ENCODE data around the gene ORC1. TPM values are rescaled to one million over a fixed set of nuclear protein-coding genes. Genes with fewer than 3 reads are reported as not detected.

The ORC1 gene
- polyA plus RNA-seq, 1 donor (not counting 4 experiments of a cell fraction or from before 2014, with no cell fraction given): 5.8 TPM

DNA sequence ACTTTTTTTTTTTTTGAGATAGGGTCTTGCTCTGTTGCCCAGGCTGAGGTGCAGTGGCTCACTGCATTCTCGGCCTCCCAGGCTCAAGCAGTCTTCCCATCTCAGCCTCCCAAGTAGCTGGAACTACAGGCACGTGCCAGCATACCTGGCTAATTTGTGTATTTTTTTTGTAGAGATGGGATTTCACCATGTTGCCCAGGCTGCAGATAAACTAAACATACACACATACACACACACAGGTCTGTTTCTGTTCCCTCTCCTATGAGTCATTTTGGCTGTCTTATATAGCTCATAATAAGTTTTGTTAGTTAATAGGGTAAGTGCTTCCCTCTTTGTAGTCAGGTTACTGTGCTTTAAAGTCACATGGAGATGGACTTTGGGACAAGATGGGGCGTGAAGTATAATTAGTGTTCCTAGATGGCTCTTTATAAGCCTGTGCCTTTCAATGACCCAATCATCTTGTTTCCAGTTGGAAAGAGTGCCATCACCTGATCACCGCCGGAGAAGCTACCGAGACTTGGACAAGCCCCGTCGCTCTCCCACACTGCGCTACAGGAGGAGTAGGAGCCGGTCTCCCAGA is 9.3 kb upstream of the ORC1 start:
- H3K4me3 ChIP-seq (ENCODE audit: control insufficient read depth in 2 of 3, extremely low read depth in 1 of 3, insufficient read depth in 2 of 3, low read depth in 1 of 3, low read length in 3 of 3): no peak overlapping the region
- H3K27ac ChIP-seq (ENCODE audit: control insufficient read depth, insufficient read depth, low read length): no peak overlapping the region
- H3K4me2 ChIP-seq (ENCODE audit: control insufficient read depth, extremely low read depth, insufficient read depth, low read depth, low read length): no peak overlapping the region
- no peaks in the 10 kb centered on the region for H3K27me3 ChIP-seq (ENCODE audit: control insufficient read depth, extremely low read depth, insufficient read depth, low read length)
- dilution Hi-C loops (cut with MboI; ENCODE audit: extremely low pct_ligation_motif_present, low sequenced_read_pairs): no loop called here
- no peaks in the 10 kb centered on the region for H3K9me3 ChIP-seq (ENCODE audit: control insufficient read depth, low read depth, low read length)
- TF ChIP-seq, protein P1, sequence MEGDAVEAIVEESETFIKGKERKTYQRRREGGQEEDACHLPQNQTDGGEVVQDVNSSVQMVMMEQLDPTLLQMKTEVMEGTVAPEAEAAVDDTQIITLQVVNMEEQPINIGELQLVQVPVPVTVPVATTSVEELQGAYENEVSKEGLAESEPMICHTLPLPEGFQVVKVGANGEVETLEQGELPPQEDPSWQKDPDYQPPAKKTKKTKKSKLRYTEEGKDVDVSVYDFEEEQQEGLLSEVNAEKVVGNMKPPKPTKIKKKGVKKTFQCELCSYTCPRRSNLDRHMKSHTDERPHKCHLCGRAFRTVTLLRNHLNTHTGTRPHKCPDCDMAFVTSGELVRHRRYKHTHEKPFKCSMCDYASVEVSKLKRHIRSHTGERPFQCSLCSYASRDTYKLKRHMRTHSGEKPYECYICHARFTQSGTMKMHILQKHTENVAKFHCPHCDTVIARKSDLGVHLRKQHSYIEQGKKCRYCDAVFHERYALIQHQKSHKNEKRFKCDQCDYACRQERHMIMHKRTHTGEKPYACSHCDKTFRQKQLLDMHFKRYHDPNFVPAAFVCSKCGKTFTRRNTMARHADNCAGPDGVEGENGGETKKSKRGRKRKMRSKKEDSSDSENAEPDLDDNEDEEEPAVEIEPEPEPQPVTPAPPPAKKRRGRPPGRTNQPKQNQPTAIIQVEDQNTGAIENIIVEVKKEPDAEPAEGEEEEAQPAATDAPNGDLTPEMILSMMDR (optimal IDR thresholded peaks at IDR 0.05 in 1 of 3, IDR thresholded peaks at IDR 0.05 in 1 of 3, conservative IDR thresholded peaks at IDR 0.05 in 1 of 3; ENCODE audit: extremely low read depth in 1 of 3, insufficient read depth in 2 of 3, low read length in 3 of 3): no peak
- no peak for TF ChIP-seq EZH2 (IDR thresholded peaks at IDR 0.05; ENCODE audit: low read length)
- H3K9me1 ChIP-seq (ENCODE audit: control insufficient read depth, extremely low read depth, insufficient read depth, low read length): no peaks in the 10 kb centered on the region
- FAIRE-seq (no peak), DNase-seq (ENCODE audit: low read depth, low spot score) (no peak)
- no peaks in the 10 kb centered on the region for H4K20me1 ChIP-seq (ENCODE audit: control insufficient read depth, extremely low read depth, insufficient read depth, low read length)
- no peak overlapping the region for H3K9ac ChIP-seq (ENCODE audit: control insufficient read depth, extremely low read depth, insufficient read depth, low read length)
- no peaks in the 10 kb centered on the region for H3K4me1 ChIP-seq (ENCODE audit: control insufficient read depth, extremely low read depth, insufficient read depth, low read length)
- no peaks in the 10 kb centered on the region for H3K79me2 ChIP-seq (ENCODE audit: control insufficient read depth, insufficient read depth, low read length)
- peaks cover 33 to 40% of the 10 kb centered on the region in 2 experiments for H3K36me3 ChIP-seq (ENCODE audit: control insufficient read depth in 2 of 2, extremely low read depth in 1 of 2, insufficient read depth in 2 of 2, low read length in 2 of 2)
- H2AFZ ChIP-seq (ENCODE audit: control insufficient read depth, low read length): no peak overlapping the region

DNA sequence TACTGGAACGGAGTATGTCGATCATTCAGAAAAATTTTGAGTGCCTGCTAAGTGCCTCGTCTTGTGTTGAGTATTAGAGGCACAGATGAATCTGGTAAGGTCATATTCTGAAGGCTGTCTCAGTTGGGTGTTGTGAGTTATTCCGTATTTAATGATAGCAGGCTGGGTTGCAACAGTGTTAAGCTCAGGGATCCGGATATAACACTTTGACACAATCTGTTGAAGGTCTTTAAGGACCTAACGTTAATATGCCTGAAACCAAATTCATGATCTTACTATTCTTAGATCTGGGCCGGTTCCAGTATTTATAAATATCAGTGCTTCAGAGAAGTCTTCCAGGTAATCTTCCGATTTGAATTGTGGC is 734 bp upstream of the ORC1 start:
- dilution Hi-C loops (cut with MboI; ENCODE audit: extremely low pct_ligation_motif_present, low sequenced_read_pairs): no loop called here
- Histone ChIP-seq H3K79me2 (ENCODE audit: control insufficient read depth, insufficient read depth, low read length) (peaks cover 35% of the 10 kb centered on the region), H3K9me3 (ENCODE audit: control insufficient read depth, low read depth, low read length) (no peaks in the 10 kb centered on the region), H3K36me3 (ENCODE audit: control insufficient read depth in 2 of 2, extremely low read depth in 1 of 2, insufficient read depth in 2 of 2, low read length in 2 of 2) (peaks cover 3 to 26% of the 10 kb centered on the region in 2 experiments), H3K4me2 (ENCODE audit: control insufficient read depth, extremely low read depth, insufficient read depth, low read depth, low read length) (peak overlapping the region; percentile 70), H3K9me1 (ENCODE audit: control insufficient read depth, extremely low read depth, insufficient read depth, low read length) (no peaks in the 10 kb centered on the region), H3K9ac (ENCODE audit: control insufficient read depth, extremely low read depth, insufficient read depth, low read length) (peak overlapping the region; percentile 82), H3K4me3 (ENCODE audit: control insufficient read depth in 2 of 3, extremely low read depth in 1 of 3, insufficient read depth in 2 of 3, low read depth in 1 of 3, low read length in 3 of 3) (peak overlapping the region; percentile 61 to 80 (median 76)), H3K27me3 (ENCODE audit: control insufficient read depth, extremely low read depth, insufficient read depth, low read length) (no peaks in the 10 kb centered on the region), H2AFZ (ENCODE audit: control insufficient read depth, low read length) (peak overlapping the region; percentile 72), H4K20me1 (ENCODE audit: control insufficient read depth, extremely low read depth, insufficient read depth, low read length) (no peaks in the 10 kb centered on the region), H3K27ac (ENCODE audit: control insufficient read depth, insufficient read depth, low read length) (peak overlapping the region; percentile 87), H3K4me1 (ENCODE audit: control insufficient read depth, extremely low read depth, insufficient read depth, low read length) (peaks cover 11% of the 10 kb centered on the region)
- FAIRE-seq (peak; percentile 20), DNase-seq (ENCODE audit: low read depth, low spot score) (no peak)
- TF ChIP-seq, protein P1 (optimal IDR thresholded peaks at IDR 0.05 in 1 of 3, IDR thresholded peaks at IDR 0.05 in 1 of 3, conservative IDR thresholded peaks at IDR 0.05 in 1 of 3; ENCODE audit: extremely low read depth in 1 of 3, insufficient read depth in 2 of 3, low read length in 3 of 3): no peak
- no peak for TF ChIP-seq EZH2 (IDR thresholded peaks at IDR 0.05; ENCODE audit: low read length)

Measured in keratinocyte (primary cell).